Tracheal epithelial cell (primary cell): ENCODE measurements around the gene CSTB. TPM values are rescaled to one million over a fixed set of nuclear protein-coding genes. Genes with fewer than 3 reads are reported as not detected.

ENCODE experiments used
- total RNA-seq: library from RNA; depleted of rRNA; stranded (reverse); fragments of >200 nt; gene quantifications from 2 replicates; pipeline ENCODE4 v1.2.1, GENCODE V29; 2014

CSTB gene
- total RNA-seq = 18.8 and 23.6 TPM in 2 replicates

GRCh38 chr21:43775795-43776430 is at the start of gene CSTB:
CSTB (minus strand) TSS chr21:43776308; CDS start chr21:43776269, 39 bp downstream.

GRCh38 chr21:43789276-43790009 is 13.3 kb upstream of the CSTB start, which contains the start of gene RRP1:
RRP1 (plus strand) TSS chr21:43789577; CDS start chr21:43789630, 53 bp downstream.

Other genes starting within 250 kb of the CSTB start
- gene HSF2BP, start 116.8 kb downstream of the CSTB start, total RNA-seq = 5.1 and 16.6 TPM in 2 replicates
- gene RRP1B, start 116.7 kb downstream of the CSTB start, total RNA-seq = 36.9 and 40.1 TPM in 2 replicates
- 207 and 269 TPM in 2 replicates for gene PDXK, start 57.2 kb downstream of the CSTB start, total RNA-seq
- gene RRP1, start 13.3 kb upstream of the CSTB start, total RNA-seq = 23.2 and 51.1 TPM in 2 replicates
- 37.3 and 49.2 TPM in 2 replicates for gene AGPAT3, start 88.9 kb upstream of the CSTB start, total RNA-seq
- 17.5 and 24.3 TPM in 2 replicates for gene TRAPPC10, start 236.0 kb upstream of the CSTB start, total RNA-seq